HepG2 (cell line): ENCODE results near the gene RPL36AL. TPM values are rescaled to one million over a fixed set of nuclear protein-coding genes. Genes with fewer than 3 reads are reported as not detected.

Experiments used
- KDM1A ChIP-seq: IDR thresholded peaks from 2 replicates; pipeline ENCODE4 v1.6.1; 2016; ENCODE audit warnings: missing compliant biosample characterization
- SIX1 ChIP-seq: sonication (generic); formaldehyde crosslinking; IDR thresholded peaks from 2 replicates; pipeline ENCODE4 v1.4.0; 2020; ENCODE audit warnings: missing genetic modification reagents, borderline replicate concordance
- STAT5B ChIP-seq: sonication (generic); formaldehyde crosslinking; IDR thresholded peaks from 2 replicates; pipeline ENCODE4 v1.4.0; 2020; ENCODE audit warnings: missing genetic modification reagents
- ZNF883 ChIP-seq: sonication (generic); formaldehyde crosslinking; IDR thresholded peaks from 2 replicates; pipeline ENCODE4 v1.5.1; 2020; ENCODE audit warnings: mild to moderate bottlenecking, missing genetic modification reagents; ENCODE audit errors: not compliant biosample characterization
- polyA plus RNA-seq, 8 experiments: library from polyadenylated mRNA; depleted of rRNA in 3 of 8; stranded (reverse) in 7 of 8; unstranded in 1 of 8; fragments of >200 nt; fragmentation: Illumina TruSeq in 4 of 8; extraction: Trizol in 4 of 8; gene quantifications; 2 replicates each; pipeline versions ENCODE4 v1.2.1 to v1.2.3, GENCODE V29; 2011 to 2016; ENCODE audit warnings: low read depth in 4 of 8, missing spikeins in 1 of 8, mixed read lengths in 1 of 8; ENCODE audit not compliant: insufficient read depth in 1 of 8
- total RNA-seq, 5 experiments: library from RNA; depleted of rRNA; stranded (reverse); fragments of >200 nt; fragmentation: Illumina TruSeq; extraction: Trizol; gene quantifications; 2 replicates each; pipeline ENCODE4 v1.2.3, GENCODE V29; 2016; ENCODE audit warnings: low read depth in 1 of 5
- TF ChIP-seq, protein P1 (sequence below): sonication (generic); formaldehyde crosslinking; IDR thresholded peaks from 2 replicates; pipeline ENCODE4 v1.4.0; 2020; ENCODE audit warnings: mild to moderate bottlenecking, missing genetic modification reagents
- TF ChIP-seq, protein P2 (sequence below): sonication (generic); formaldehyde crosslinking; conservative IDR thresholded peaks from 2 replicates; pipeline ENCODE4 v1.8.0; 2022; ENCODE audit warnings: mild to moderate bottlenecking, moderate library complexity, missing genetic modification reagents
- TF ChIP-seq, protein P3 (sequence below): sonication (generic); formaldehyde crosslinking; IDR thresholded peaks from 2 replicates; pipeline ENCODE4 v1.8.1; 2023; ENCODE audit warnings: mild to moderate bottlenecking, missing genetic modification reagents, borderline replicate concordance
- TF ChIP-seq, protein P4 (sequence below), 2 experiments: sonication (generic) in 1 of 2; formaldehyde crosslinking in 1 of 2; IDR thresholded peaks; 2 replicates each; pipeline versions ENCODE4 v1.4.0 to v1.6.1; 2016 to 2020; ENCODE audit warnings: borderline replicate concordance in 1 of 2, low read depth in 1 of 2, mild to moderate bottlenecking in 1 of 2, missing genetic modification reagents in 1 of 2
- TF ChIP-seq, protein P5 (sequence below): sonication (generic); formaldehyde crosslinking; IDR thresholded peaks from 2 replicates; pipeline ENCODE4 v1.5.0; 2020; ENCODE audit warnings: missing genetic modification reagents
- TF ChIP-seq, protein P6 (sequence below): sonication (generic); formaldehyde crosslinking; conservative IDR thresholded peaks from 2 replicates; pipeline ENCODE4 v1.5.0; 2020; ENCODE audit warnings: missing genetic modification reagents
- TF ChIP-seq, protein P7 (sequence below): sonication (generic); formaldehyde crosslinking; IDR thresholded peaks from 2 replicates; pipeline ENCODE4 v1.4.0; 2020; ENCODE audit warnings: missing genetic modification reagents

RPL36AL gene
- total and polyA plus RNA-seq, 2 of the 13 experiments (the other 11 are each of a cell fraction or from before 2014, with no cell fraction given) = 90.0 to 294 TPM

DNA sequence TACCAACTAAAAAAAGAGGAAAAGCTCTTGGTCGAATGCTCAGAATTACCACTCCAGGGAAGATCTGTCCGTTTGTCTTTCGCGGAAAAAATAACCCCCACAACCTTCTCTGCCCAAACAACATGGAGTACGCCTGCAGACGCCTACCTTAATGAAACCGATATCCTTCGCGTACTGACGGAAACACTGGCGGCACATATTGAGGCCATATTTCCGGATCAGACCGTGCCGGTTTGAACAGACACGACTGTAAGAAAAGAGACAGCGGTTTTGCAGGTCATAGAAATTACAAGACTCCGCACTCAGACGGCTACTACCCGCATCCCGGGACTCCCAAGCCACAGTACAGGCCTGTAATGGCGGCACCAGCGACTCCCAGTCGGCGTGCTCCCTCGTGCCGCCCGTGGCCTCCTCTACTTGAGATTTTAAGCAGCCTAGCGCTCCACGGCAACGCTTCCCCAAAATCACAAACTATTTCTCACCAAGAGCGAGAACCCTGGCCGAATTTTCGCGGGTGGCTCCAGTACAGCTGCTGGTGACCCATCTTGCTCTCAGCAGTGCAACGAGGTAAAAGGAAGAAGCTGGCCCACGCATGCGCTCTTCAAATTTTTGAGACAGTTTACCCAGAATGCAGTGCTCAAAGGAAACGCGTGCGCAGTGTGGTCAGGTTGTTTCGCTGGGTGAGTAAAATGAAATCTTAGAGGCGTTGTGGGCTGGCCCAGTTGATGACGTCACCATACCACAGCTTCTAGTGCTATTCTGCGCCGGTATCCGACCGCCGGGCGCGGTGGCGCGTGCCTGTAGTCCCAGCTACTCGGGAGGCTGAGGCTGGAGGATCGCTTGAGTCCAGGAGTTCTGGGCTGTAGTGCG, 34.4 kb downstream of the RPL36AL start, which contains the start of gene RPS29 (continued):
- TF ChIP-seq, protein P1, sequence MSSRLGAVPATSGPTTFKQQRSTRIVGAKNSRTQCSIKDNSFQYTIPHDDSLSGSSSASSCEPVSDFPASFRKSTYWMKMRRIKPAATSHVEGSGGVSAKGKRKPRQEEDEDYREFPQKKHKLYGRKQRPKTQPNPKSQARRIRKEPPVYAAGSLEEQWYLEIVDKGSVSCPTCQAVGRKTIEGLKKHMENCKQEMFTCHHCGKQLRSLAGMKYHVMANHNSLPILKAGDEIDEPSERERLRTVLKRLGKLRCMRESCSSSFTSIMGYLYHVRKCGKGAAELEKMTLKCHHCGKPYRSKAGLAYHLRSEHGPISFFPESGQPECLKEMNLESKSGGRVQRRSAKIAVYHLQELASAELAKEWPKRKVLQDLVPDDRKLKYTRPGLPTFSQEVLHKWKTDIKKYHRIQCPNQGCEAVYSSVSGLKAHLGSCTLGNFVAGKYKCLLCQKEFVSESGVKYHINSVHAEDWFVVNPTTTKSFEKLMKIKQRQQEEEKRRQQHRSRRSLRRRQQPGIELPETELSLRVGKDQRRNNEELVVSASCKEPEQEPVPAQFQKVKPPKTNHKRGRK (CRISPR knock-in tag) = 0 out of 2 replicates have a peak, but pooled peaks have one; percentile 67
- TF ChIP-seq, protein P2, sequence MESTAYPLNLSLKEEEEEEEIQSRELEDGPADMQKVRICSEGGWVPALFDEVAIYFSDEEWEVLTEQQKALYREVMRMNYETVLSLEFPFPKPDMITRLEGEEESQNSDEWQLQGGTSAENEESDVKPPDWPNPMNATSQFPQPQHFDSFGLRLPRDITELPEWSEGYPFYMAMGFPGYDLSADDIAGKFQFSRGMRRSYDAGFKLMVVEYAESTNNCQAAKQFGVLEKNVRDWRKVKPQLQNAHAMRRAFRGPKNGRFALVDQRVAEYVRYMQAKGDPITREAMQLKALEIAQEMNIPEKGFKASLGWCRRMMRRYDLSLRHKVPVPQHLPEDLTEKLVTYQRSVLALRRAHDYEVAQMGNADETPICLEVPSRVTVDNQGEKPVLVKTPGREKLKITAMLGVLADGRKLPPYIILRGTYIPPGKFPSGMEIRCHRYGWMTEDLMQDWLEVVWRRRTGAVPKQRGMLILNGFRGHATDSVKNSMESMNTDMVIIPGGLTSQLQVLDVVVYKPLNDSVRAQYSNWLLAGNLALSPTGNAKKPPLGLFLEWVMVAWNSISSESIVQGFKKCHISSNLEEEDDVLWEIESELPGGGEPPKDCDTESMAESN (CRISPR knock-in tag) = no peak
- TF ChIP-seq, protein P3, sequence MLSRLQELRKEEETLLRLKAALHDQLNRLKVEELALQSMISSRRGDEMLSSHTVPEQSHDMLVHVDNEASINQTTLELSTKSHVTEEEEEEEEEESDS (CRISPR knock-in tag) = no peak; the same call in 1 of the 2 replicates
- TF ChIP-seq, protein P4, sequence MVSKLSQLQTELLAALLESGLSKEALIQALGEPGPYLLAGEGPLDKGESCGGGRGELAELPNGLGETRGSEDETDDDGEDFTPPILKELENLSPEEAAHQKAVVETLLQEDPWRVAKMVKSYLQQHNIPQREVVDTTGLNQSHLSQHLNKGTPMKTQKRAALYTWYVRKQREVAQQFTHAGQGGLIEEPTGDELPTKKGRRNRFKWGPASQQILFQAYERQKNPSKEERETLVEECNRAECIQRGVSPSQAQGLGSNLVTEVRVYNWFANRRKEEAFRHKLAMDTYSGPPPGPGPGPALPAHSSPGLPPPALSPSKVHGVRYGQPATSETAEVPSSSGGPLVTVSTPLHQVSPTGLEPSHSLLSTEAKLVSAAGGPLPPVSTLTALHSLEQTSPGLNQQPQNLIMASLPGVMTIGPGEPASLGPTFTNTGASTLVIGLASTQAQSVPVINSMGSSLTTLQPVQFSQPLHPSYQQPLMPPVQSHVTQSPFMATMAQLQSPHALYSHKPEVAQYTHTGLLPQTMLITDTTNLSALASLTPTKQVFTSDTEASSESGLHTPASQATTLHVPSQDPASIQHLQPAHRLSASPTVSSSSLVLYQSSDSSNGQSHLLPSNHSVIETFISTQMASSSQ (IDR thresholded peaks at IDR 0.05; ENCODE audit: low read depth) = no peak
- TF ChIP-seq, protein P4 (CRISPR knock-in tag; IDR thresholded peaks at IDR 0.05; ENCODE audit: borderline replicate concordance) = 0 out of 2 replicates have a peak, but pooled peaks have one; percentile 36
- peak; percentile 56 for TF ChIP-seq KDM1A
- peak; percentile 40; the same call in 1 of the 2 replicates for TF ChIP-seq SIX1 (CRISPR knock-in tag)
- TF ChIP-seq, protein P5, sequence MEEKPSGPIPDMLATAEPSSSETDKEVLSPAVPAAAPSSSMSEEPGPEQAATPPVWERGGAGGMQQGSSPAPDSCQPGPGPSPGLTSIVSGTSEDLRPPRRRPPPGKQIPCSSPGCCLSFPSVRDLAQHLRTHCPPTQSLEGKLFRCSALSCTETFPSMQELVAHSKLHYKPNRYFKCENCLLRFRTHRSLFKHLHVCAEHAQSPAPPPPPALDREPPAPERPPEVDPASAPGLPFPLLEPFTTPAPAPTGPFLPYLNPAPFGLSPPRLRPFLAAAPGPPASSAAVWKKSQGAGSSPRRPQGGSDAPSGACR (CRISPR knock-in tag) = no peak; the same call in 1 of the 2 replicates
- TF ChIP-seq STAT5B (CRISPR knock-in tag) = no peak
- TF ChIP-seq, protein P6, sequence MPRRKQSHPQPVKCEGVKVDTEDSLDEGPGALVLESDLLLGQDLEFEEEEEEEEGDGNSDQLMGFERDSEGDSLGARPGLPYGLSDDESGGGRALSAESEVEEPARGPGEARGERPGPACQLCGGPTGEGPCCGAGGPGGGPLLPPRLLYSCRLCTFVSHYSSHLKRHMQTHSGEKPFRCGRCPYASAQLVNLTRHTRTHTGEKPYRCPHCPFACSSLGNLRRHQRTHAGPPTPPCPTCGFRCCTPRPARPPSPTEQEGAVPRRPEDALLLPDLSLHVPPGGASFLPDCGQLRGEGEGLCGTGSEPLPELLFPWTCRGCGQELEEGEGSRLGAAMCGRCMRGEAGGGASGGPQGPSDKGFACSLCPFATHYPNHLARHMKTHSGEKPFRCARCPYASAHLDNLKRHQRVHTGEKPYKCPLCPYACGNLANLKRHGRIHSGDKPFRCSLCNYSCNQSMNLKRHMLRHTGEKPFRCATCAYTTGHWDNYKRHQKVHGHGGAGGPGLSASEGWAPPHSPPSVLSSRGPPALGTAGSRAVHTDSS (CRISPR knock-in tag) = no peak
- no peak for TF ChIP-seq ZNF883 (CRISPR knock-in tag)
- TF ChIP-seq, protein P7, sequence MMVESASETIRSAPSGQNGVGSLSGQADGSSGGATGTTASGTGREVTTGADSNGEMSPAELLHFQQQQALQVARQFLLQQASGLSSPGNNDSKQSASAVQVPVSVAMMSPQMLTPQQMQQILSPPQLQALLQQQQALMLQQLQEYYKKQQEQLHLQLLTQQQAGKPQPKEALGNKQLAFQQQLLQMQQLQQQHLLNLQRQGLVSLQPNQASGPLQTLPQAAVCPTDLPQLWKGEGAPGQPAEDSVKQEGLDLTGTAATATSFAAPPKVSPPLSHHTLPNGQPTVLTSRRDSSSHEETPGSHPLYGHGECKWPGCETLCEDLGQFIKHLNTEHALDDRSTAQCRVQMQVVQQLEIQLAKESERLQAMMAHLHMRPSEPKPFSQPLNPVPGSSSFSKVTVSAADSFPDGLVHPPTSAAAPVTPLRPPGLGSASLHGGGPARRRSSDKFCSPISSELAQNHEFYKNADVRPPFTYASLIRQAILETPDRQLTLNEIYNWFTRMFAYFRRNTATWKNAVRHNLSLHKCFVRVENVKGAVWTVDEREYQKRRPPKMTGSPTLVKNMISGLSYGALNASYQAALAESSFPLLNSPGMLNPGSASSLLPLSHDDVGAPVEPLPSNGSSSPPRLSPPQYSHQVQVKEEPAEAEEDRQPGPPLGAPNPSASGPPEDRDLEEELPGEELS = peak; percentile 57; the same call in 1 of the 2 replicates
